GM19452 (cell line): ENCODE measurements around the gene POPDC3.

Source experiments
- ATAC-seq: cut with Tn5 transposase; IDR thresholded peaks from one replicate; pipeline ENCODE4 v1.9.1; 2021; ENCODE audit not compliant: unreplicated experiment

POPDC3 gene

DNA sequence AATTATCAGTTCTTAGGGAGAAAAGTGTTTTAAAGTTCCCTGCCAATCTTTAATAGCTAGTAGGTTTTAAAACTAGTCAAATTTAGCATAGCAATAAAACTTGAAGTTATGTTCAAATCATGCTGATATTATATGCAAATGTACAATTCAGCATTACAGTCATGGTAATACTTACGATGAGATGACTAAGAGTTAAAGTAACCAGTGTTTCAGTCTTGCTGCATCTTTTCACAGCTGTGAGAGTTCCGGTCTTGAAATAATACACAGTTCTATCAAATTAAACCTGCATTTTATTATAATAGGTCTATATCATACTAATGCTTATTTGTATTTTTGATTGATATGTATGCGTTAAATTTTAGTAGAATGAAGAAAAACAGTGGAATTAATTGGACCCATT lies 26.1 kb downstream of the POPDC3 start:
- no peak for ATAC-seq

DNA sequence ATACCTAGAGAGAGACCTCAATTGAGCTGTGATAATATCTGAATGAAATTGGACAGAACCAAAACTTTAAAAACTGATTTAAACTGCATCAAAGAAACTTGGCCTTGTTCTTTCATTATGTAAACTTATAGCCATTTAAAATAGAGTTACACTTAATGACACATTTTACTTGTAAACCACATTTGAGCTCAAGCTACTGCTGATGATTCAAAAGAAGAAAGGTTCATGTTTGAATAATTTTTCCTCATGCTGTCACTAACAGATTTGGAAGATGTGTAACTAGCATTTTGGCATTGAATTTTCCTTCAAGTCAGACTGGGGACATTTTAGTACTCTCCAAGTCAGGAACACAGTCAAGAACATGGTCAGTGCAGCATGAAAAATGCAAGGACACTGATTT lies 26.9 kb downstream of the POPDC3 start:
- no peak for ATAC-seq

DNA sequence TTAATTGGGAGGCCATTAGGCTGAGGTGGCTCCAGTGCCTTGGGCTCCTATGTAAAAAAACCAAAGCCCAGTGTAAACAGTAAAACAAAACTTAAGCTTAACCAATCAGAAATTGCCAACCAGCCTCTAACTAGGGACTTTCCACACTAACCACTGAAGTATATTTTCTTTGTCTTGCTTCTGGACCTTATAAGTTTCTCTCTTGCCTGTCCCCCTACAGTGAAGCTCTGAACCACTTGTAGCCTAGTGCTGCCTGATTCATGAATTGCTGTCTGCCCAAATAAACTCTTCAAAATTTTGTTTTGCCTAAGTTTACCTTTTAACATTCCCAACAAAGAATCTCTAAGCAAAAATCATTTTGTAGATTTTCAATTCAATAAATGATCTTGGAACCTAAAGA lies 28.2 kb downstream of the POPDC3 start:
- no peak for ATAC-seq

DNA sequence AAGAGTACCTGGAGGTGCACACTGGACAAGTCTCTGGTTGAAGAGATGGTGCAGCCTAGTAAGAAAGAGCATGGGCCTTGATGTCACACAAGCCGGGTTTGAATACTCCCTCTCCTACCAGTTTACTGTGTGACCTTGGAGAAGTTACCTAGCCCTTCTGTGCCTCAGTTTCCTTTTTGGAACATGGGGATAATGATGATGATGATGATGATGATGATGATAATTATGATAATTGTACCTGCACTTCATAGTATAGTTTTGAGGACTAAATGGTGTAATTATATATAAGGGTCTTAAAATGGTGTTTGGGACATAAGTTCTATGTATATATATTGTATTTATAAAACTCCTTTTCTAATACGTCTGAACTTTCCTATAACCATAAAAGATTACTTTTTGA lies 41.7 kb downstream of the POPDC3 start:
- no peak for ATAC-seq

DNA sequence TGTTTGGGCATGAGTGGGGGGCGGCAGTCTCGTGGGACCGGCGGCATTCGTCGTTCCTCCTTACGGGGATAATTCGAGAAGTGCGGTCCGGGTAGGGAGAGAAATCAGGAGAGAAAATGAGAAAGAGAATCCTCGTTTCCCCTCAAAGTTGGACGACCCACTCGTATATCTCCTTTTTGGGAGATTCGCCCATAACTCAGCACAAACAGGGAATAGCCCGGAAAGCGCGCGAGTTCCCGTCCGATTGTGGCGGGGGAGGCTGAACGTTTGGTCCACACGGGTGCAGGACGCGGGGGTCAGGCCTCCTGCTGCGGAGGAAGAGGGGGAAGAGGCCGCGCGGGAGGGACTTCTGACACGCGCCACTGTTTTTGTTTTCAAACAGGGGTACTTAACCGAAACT lies 42.4 kb downstream of the POPDC3 start:
- ATAC-seq, result no peak

DNA sequence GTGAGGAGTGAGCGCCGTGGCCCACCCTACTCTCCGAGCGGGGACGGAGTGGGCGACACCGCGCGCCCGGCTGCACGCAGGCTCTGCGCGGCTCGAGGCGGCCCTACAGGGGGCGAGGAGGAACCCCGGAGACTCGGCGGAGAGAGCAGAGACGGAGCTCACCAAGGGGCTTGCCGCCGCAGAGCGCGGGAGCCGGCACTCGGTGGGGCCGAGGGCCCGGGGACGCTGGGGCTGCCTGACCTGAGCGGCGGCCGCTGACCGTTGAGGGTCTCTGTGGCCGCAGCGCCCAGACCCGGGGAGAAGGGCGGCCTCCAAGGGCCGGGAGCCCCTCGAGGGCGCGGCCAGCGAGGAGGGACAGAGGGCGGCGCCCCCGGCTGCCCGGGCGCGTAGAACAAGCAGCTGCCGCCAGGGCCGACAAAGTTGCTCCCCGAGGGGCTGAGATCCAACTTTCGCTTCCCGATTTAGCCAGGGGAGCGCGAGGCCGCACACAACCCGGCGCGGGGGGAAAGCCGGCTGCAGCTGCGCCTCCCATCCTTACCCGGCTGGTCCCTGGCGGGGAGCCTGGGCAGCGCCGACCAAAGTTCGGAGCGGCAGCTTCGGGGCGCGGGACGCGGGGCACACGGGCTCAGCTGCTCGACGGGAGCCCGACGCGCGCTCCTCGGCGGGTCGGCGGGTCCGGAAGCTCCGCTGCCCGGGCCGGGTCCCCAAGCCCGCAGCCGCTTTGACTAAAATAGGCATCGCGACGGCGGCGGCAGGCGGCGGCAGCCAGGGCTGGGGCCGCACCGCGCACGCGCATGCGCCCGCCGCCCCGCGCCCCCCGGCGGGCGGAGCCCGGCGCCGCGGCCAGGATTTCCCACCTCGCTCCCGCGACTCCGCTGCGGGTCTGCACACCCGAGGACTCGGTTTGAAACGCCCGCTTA lies 43.1 kb downstream of the POPDC3 start:
- peak; percentile 65 for ATAC-seq

DNA sequence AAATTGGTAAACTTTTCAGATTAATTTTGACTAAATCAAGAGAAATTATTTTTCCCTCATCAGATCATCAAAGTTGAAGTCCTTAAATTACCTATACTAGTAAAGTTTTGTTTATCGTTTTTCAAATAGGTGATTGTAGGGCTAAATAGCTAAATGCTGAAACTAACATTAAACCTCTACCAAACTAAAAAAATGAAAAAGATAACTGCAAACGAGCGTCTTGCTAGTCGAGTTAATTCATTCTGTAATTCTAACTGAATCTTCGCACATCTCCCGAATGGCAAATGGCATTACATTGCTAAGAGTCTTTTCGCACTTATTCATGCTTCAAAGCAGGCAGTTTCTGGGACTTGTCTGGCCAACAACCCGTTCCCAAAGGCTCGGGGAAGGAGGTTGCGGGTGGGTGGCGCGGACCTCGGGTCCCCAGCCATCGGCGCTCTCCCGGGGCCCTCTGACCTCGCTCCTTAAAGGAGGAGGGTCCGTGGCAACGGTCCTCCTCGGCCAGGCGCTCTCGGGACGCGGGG lies 43.8 kb downstream of the POPDC3 start:
- ATAC-seq, result no peak

DNA sequence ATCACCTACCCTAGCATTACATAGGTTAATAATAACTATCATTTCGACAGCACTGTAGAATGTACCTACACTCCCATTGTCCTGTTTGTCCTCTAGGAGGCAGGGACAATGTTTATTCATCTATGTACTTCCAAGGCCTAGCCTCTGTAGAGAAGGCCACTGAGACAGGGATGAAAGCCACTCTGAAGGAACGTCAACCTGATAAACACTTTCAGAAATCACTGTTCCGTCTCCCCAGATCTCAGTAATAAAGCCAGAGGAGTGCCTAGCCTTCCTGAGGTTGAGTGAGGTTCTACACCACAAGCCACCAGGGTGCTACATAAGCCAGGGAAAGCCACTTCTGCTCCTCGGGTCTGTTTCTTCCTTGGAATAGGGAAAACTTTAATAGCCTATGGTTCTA lies 44.8 kb downstream of the POPDC3 start:
- ATAC-seq, result no peak

DNA sequence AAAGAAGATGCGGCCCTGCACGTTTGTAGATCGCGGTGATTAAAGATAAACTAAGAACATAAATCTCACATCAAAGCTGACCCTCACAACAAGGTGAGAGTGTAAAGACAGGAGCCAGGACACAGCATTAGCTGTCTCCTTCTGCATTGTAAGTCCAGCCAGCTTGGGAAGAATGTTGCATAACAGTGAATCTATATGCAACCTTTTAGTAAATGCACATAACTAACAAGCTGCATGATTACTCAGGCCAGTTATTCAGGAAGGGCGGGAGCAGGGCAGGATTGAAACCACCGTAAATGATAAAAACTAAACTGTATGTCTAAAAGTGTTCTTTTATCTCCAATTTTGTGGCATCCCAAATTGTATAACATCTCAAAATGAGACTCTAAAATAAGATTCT lies 57.1 kb downstream of the POPDC3 start:
- ATAC-seq, result no peak

DNA sequence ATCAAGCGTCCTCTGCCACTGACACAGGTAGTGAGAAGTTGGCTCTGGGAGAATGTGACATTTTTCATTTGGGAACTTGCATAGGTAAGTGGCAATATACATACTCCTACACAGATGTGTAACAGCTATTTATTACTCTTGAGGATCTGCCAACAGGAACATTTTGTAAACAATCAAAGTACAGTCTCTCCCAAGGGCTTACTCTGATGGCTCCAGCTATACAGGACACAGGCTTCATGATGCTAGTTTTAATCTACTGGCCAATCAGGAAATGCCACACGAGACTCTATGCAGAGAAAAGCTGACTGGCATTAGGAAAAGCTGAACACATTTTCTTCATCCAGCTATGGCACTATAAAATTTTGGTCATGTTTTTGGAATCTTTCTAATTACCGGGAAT lies 57.8 kb downstream of the POPDC3 start:
- no peak for ATAC-seq

DNA sequence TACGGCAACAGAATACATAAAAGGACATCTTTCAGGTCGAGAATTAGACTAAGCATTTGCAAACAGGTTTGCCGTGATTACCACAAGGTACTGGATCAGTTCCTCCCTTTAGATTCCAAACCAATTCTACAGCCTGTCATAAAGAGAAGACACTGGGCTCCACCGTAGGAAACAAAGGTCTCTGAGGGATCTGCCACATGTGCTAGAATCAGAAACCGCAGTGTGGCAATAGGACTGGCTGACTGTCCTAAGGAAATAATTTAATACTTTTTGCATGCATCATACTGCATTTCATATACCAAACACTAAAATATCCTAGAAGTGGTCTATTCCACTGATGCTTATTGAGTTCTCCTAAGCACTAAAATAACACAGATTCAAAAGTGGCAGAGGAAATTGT lies 59.2 kb downstream of the POPDC3 start:
- ATAC-seq, result no peak

DNA sequence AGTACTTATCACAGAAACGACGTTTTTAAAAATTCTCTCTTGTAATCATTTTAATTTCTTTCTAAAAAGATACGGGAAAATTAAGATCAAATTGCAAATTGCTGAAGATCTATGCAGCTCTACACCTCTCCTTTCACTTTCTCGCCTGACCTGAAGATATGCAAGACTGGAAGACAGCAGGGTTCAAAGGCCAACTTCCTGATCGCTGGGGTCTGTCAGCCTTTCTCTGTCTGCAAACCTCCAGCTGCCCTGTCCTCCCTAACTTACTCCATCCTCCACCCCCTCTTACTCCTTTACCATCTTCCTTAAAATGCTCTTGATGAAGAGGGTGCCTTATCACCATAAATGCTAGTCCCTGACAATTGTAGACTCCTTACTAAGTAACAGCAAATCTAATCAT lies 63.7 kb downstream of the POPDC3 start:
- ATAC-seq, result no peak

DNA sequence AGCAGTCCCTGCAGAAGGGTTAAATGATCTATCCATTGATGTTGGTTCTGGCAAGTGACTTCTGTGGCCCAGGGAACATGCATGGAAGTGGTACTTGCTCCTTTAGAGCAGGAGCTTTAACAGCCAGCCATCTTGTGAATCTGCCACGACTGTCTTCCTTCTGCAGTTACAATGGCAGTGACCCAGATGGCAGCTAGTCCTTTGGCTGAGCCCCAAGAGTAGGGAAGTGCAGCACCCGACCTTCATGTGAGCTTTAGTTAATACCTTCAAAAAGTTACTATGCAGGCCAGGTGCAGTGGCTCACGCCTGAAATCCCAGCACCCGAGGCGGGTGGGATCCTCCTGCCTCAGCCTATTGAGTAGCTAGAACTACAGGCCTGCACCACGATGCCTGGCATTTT lies 66.4 kb downstream of the POPDC3 start:
- no peak for ATAC-seq

DNA sequence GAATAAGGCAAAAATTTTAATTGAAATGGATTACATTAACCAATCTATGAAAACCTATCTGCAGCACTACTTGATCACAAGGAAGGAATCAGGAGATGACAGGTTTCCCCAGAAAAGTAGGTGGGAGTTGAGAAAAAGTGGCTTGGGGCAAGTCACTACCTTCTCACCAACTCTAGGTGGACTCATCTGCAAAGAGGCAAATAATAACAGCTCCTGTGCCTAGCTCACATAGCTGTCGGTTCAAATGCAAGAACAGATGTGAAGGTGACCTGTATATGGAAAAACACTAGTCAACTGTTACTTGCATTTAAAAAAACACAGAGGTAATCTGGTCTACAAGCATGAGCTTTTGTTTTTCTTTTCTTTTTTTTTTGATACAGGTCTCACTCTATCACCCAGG lies 67.2 kb downstream of the POPDC3 start:
- ATAC-seq, result no peak

DNA sequence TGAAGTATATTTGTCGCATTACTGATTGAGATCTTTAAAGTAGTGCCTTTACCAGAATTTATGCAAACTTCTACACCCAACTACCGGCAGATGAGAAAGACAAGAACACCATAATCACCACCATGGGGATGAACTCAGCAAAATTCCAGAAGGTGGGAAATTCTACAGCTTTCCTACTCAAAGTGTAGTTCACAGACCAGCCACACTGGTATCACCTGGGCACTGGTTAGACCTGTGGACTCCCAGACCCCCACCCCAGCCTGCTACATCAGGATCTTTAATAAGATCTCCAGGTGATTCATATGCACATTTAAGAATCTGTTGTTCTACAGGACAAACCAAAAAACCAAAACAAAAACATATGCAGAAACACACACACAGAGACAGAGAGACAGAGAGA lies 67.9 kb downstream of the POPDC3 start:
- ATAC-seq, result no peak

DNA sequence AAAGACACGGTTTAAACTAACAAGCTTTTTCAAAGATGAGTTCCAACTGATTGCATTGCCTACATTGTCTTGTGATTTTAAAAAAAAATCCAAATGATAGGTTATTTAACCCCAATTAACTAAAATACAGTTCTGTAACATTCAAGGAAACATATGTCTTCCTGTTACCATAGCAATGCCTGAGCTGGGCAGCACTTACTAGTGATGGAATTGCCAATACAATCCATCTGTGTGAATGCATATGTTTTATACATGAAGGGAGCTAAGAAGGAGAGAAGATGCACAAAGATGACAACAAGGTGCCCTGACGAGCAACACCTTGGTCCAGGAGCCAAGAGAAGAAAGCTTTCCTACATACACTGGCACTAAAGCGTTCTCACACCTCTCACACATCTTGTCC lies 68.7 kb downstream of the POPDC3 start:
- no peak for ATAC-seq

DNA sequence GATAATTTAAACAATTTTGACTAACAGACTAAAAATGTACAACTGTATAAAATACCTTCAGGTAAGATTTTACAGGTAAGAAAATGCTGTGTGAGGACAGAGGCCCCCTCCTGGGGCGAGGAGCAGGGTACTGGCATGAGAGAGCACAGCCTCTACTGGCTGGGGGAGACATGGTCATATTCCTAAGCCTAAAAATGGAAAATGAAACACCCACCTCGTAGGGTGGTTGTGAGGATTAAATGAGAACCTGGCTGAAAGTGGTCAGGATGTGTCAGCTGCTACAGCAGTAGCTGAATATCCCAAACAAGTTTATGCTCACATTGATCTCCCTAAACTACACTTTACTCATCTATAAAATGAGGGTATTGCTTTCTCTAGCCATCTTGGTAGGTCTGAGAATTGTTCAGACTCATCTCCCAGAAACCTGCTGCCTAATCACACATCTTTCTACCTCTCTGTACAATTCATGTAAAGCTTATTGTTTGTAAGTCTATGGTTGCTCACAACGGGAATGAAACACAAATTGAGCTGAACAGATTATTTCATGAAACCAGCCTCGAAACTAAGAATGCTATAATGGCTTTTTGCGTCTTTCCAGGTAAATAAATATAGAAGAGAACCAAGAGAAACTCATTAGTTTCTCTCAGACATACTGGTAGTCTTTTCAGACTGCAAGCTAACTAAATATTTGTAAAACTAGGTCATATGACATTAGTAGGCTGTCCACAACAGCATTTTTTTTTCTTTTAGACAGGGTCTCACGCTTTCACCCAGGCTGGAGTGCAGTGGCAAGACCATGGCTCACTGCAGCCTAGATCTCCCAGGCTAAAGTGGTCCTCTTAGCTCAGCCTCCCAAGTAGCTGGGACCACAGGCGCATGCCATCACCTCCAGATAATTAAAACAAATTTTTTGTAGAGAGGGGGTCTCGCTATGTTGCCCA lies 69.6 kb downstream of the POPDC3 start:
- no peak for ATAC-seq

DNA sequence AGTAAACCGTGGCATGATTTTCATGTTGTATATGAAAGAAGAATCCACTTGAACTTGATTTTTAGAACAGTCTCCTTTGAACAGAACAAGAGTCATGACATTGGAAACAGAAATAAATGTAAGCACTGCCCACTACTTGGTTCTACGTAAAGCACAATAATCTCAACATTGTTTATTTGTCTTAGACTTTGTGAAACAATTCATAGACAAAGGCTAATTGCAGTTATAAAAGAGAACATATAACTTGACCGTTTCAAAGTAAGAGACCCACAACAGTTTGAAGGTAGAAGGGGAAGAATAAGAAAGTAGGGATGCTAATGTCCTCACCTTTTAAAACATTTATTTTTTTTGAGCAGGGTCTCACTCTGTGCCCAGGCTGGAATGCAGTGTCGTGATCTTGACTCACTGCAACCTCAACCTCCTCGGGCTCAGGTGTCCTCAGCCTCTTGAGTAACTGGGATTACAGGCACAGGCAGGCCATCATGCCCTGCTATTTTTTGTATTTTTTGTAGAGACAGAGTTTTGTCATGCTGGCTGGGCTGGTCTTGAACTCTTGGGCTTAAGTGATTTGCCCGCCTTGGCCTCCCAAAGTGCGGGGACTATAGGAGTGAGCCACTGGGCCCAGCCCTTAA lies 71.1 kb downstream of the POPDC3 start:
- no peak for ATAC-seq
